SU-DHL-6 (cell line): ENCODE measurements around the gene GPX3.

Experiments
- H2AFZ ChIP-seq: fragments of 200-600 bp; sonication (generic); 2 replicates; pipeline ENCODE4 v1.6.1; 2014; ENCODE audit warnings: low read depth, mild to moderate bottlenecking, moderate library complexity, mixed read lengths, antibody characterized with exemption, low read length; ENCODE audit not compliant: severe bottlenecking
- H3F3A ChIP-seq: fragments of 200-600 bp; shearing (Covaris generic); 2 replicates; pipeline ENCODE4 v1.6.0; 2016; ENCODE audit warnings: antibody characterized with exemption, mild to moderate bottlenecking; ENCODE audit not compliant: insufficient read depth
- H3K27ac ChIP-seq: fragments of 200-600 bp; sonication (generic); 2 replicates; pipeline ENCODE4 v1.5.1; 2016; ENCODE audit warnings: low read depth, mild to moderate bottlenecking, low read length, moderate library complexity, mixed read lengths
- H3K27me3 ChIP-seq: fragments of 200-600 bp; sonication (generic), shearing (Covaris generic); 2 replicates; pipeline ENCODE4 v1.6.0; 2014; ENCODE audit warnings: mild to moderate bottlenecking, low read length
- H3K36me3 ChIP-seq: fragments of 200-600 bp; sonication (generic); 2 replicates; pipeline ENCODE4 v1.6.1; 2014; ENCODE audit warnings: mild to moderate bottlenecking, low read length, mixed read lengths
- H3K4me2 ChIP-seq: fragments of 300-600, 200-600 bp; shearing (Covaris generic), sonication (generic); 2 replicates; pipeline ENCODE4 v1.6.0; 2014; ENCODE audit warnings: low read length, low read depth, mild to moderate bottlenecking; ENCODE audit not compliant: poor library complexity, severe bottlenecking
- H3K4me3 ChIP-seq: fragments of 200-600 bp; sonication (generic); 2 replicates; pipeline ENCODE4 v1.5.1; 2014; ENCODE audit warnings: antibody characterized with exemption, low read length, mild to moderate bottlenecking, mixed read lengths; ENCODE audit not compliant: insufficient read depth, poor library complexity, severe bottlenecking
- H3K79me2 ChIP-seq: fragments of 200-600 bp; sonication (generic); 2 replicates; pipeline ENCODE4 v1.6.1; 2014; ENCODE audit warnings: mild to moderate bottlenecking, low read length, moderate library complexity; ENCODE audit not compliant: insufficient read depth
- H3K9ac ChIP-seq: fragments of 200-600 bp; sonication (generic); 2 replicates; pipeline ENCODE4 v1.7.0; 2014; ENCODE audit warnings: mild to moderate bottlenecking, low read length
- H3K9me2 ChIP-seq: fragments of 200-600 bp; sonication (generic); replicated peaks from 2 replicates; pipeline ENCODE4 v1.6.1; 2014; ENCODE audit warnings: low read length; ENCODE audit not compliant: insufficient read depth
- H3K9me3 ChIP-seq: fragments of 200-600 bp; sonication (generic); 2 replicates; pipeline ENCODE4 v1.6.1; 2014; ENCODE audit warnings: low read length, mixed read lengths; ENCODE audit not compliant: insufficient read depth
- H4K20me1 ChIP-seq: fragments of 200-600 bp; sonication (generic); 2 replicates; pipeline ENCODE4 v1.6.1; 2014; ENCODE audit warnings: low read depth, mild to moderate bottlenecking, antibody characterized with exemption, low read length, moderate library complexity, mixed read lengths
- EZH2phosphoT487 ChIP-seq: fragments of 200-600 bp; sonication (generic), shearing (Covaris generic); conservative IDR thresholded peaks from 2 replicates; pipeline ENCODE4 v1.6.1; 2018; ENCODE audit warnings: mild to moderate bottlenecking, antibody characterized with exemption, low read length, moderate library complexity, mixed read lengths
- TF ChIP-seq, protein P1 (sequence below): fragments of 200-600 bp; sonication (generic); IDR thresholded peaks from one replicate; pipeline ENCODE4 v1.5.1; 2017; ENCODE audit warnings: antibody characterized with exemption, mild to moderate bottlenecking, low read length, moderate library complexity; ENCODE audit not compliant: insufficient read depth, poor library complexity, severe bottlenecking

Gene GPX3

DNA sequence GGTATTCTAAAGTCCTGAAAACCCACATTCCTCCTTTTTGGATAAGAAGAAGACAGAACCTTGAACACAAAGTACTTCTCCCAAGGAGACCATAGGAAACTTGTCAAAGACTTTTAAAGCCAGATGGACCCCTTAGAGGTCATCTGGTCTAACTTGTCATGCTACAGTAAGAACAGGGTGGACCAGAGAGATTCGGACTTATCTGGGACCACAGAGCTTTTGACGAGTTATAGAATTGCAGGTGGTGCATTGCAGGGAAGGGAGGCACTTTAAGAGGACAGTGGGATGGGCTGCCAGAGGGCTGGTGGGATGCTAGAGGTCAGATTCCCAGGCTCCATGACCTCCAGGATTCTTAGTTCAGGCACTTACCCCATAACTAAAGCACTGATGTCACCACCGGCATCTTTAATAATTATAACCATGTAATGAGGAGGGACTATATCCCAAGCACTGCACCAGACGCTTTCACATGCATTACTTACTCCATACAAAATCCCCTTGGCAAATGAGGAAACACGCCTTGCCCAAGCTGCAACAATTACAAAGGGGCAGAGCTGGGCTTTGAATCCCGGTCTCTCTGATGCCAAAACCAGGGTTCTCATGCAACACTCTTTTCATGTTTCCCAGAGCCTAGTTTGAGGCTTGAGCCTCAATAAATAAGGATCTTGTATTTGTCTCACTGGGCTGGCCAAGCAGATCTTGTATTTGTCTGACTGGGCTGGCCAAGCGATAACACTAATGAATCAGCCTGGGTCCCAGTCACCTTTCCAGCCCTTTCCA is 12.8 kb upstream of the GPX3 start:
- Histone ChIP-seq H3F3A (no peaks in the 10 kb centered on the region), H3K9ac (no peak overlapping the region), H3K27ac (no peak overlapping the region), H3K9me3 (no peaks in the 10 kb centered on the region), H3K4me2 (no peak overlapping the region), H3K9me2 (no peaks in the 10 kb centered on the region), H3K36me3 (no peaks in the 10 kb centered on the region), H3K4me3 (no peak overlapping the region), H3K27me3 (no peaks in the 10 kb centered on the region), H2AFZ (no peak overlapping the region), H4K20me1 (no peaks in the 10 kb centered on the region), H3K79me2 (no peaks in the 10 kb centered on the region)
- TF ChIP-seq, protein P1, sequence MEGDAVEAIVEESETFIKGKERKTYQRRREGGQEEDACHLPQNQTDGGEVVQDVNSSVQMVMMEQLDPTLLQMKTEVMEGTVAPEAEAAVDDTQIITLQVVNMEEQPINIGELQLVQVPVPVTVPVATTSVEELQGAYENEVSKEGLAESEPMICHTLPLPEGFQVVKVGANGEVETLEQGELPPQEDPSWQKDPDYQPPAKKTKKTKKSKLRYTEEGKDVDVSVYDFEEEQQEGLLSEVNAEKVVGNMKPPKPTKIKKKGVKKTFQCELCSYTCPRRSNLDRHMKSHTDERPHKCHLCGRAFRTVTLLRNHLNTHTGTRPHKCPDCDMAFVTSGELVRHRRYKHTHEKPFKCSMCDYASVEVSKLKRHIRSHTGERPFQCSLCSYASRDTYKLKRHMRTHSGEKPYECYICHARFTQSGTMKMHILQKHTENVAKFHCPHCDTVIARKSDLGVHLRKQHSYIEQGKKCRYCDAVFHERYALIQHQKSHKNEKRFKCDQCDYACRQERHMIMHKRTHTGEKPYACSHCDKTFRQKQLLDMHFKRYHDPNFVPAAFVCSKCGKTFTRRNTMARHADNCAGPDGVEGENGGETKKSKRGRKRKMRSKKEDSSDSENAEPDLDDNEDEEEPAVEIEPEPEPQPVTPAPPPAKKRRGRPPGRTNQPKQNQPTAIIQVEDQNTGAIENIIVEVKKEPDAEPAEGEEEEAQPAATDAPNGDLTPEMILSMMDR, result no peak
- TF ChIP-seq EZH2phosphoT487, result no peak

DNA sequence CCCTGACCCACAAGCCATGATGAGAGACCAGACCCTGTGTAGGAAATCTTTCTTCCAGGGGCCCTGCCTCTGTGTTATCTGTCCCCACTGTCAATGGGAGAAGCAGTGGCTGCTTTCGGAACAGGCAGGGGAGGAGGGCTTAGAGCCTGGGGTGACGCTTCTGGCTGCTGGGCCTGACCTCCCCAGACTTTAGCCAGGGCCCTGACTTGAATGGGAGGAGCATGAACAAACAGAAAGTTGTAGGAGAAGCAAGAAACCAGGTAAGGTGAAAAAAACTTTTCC is 12.2 kb upstream of the GPX3 start:
- Histone ChIP-seq H4K20me1 (no peaks in the 10 kb centered on the region), H3K9me2 (no peaks in the 10 kb centered on the region), H3K36me3 (no peaks in the 10 kb centered on the region), H3K4me3 (no peak overlapping the region), H3K79me2 (no peaks in the 10 kb centered on the region), H3K4me2 (no peak overlapping the region), H3K9me3 (no peaks in the 10 kb centered on the region), H3K27ac (no peak overlapping the region), H2AFZ (no peak overlapping the region), H3F3A (no peaks in the 10 kb centered on the region), H3K9ac (no peak overlapping the region), H3K27me3 (no peaks in the 10 kb centered on the region)
- no peak for TF ChIP-seq EZH2phosphoT487
- TF ChIP-seq, protein P1, result no peak

DNA sequence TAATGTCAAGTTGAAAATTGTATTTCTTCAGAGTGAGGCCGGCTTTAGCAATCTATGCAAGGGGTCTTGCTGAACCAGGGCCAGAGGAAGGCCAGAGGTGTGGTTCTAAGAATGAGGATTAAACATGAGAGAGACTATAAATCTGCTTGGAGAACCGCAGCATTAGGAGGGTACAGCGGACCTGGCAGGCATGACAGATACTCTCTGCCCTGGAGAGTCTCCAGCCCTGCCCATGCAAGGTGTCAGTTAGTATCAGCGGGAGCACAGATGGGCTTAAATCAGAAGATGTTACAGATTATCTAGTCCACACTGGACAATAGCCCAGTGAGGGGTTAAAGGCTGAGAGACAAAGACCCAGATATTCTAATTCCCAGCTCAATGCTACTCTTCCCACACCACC is 11.5 kb upstream of the GPX3 start:
- Histone ChIP-seq H3K79me2 (no peaks in the 10 kb centered on the region), H3F3A (no peaks in the 10 kb centered on the region), H3K27me3 (no peaks in the 10 kb centered on the region), H3K9me3 (no peaks in the 10 kb centered on the region), H3K9me2 (no peaks in the 10 kb centered on the region), H3K4me2 (no peak overlapping the region), H3K36me3 (no peaks in the 10 kb centered on the region), H3K27ac (no peak overlapping the region), H4K20me1 (no peaks in the 10 kb centered on the region), H3K9ac (no peak overlapping the region), H3K4me3 (no peak overlapping the region), H2AFZ (no peak overlapping the region)
- no peak for TF ChIP-seq EZH2phosphoT487
- TF ChIP-seq, protein P1, result no peak

DNA sequence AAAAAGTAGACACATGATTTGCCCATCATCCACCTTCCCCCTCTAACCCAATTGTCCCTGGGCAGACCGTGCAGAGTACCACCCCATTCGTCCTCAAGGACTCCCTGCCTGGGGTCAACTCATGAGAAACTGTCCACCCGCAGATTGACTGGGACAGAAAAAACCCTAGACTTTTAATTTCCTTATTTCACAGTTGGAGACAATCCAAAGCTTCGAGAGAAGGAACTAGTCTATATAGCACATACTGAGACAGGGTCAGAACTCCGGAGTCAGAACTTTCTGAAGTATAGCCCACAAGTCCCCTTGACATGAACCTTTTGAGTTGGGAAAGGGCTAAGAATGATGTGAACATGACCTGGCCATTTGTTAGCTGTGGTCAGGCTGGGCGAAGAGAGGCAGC is 7.5 kb upstream of the GPX3 start:
- no peaks in the 10 kb centered on the region for H3K27me3 ChIP-seq
- H3K36me3 ChIP-seq, result no peaks in the 10 kb centered on the region
- TF ChIP-seq, protein P1, result no peak
- TF ChIP-seq EZH2phosphoT487, result no peak

More for the DNA sequence above, 7.5 kb upstream of the GPX3 start:
- no peaks in the 10 kb centered on the region for H3K79me2 ChIP-seq
- H3K27ac ChIP-seq, result no peak overlapping the region
- no peaks in the 10 kb centered on the region for H3K9me2 ChIP-seq
- no peak overlapping the region for H3K9ac ChIP-seq
- no peak overlapping the region for H3K4me2 ChIP-seq
- no peaks in the 10 kb centered on the region for H4K20me1 ChIP-seq
- no peaks in the 10 kb centered on the region for H3K9me3 ChIP-seq
- no peaks in the 10 kb centered on the region for H3F3A ChIP-seq
- H3K4me3 ChIP-seq, result no peak overlapping the region
- H2AFZ ChIP-seq, result no peak overlapping the region
